IMR-90 (cell line): ENCODE results near the gene BCL7A. TPM values are rescaled to one million over a fixed set of nuclear protein-coding genes. Genes with fewer than 3 reads are reported as not detected.
A peak's percentile ranks its signal among the peaks of the same experiment; 100 is the strongest.

Experiments
- ATAC-seq: fragments of 200-7000 bp; cut with Tn5 transposase; 2 replicates; pipeline ENCODE4 v1.9.1; 2020; ENCODE audit warnings: low read depth, mild to moderate bottlenecking, moderate library complexity
- BruUV-seq: library from RNA; stranded (reverse); fragments of 400-500 nt; replicated peaks from 2 replicates; lab custom pipeline; 2021; lab: Mats Ljungman, UMichigan
- CTCF ChIA-PET: fragments of 300-600 bp; formaldehyde crosslinking; extraction: SDS; loops from one replicate; lab custom pipeline; 2021; ENCODE audit warnings: antibody characterized with exemption; lab: Yijun Ruan, JAX
- POLR2A ChIA-PET: fragments of 300-600 bp; sonication (Branson Sonifier 250); formaldehyde crosslinking; loops from one replicate; lab custom pipeline; 2022; ENCODE audit warnings: antibody characterized with exemption; ENCODE audit not compliant: unreplicated experiment; lab: Charles Lee
- DNase-seq: peaks from one replicate; pipeline ENCODE4 v3.0.0; 2013
- H2AFZ ChIP-seq: replicated peaks from 2 replicates; pipeline ENCODE3; 2013; ENCODE audit warnings: low read length, mild to moderate bottlenecking; ENCODE audit not compliant: poor library complexity
- H2AK5ac ChIP-seq: 2 replicates; pipeline ENCODE4 v1.6.1; 2013; ENCODE audit warnings: low read depth, low read length, inconsistent platforms
- H2AK9ac ChIP-seq: replicated peaks from 2 replicates; pipeline ENCODE3; 2013; ENCODE audit warnings: mild to moderate bottlenecking, low read depth, low read length, moderate library complexity; ENCODE audit not compliant: poor library complexity
- H2BK120ac ChIP-seq: 2 replicates; pipeline ENCODE4 v1.6.1; 2013; ENCODE audit warnings: low read depth, low read length, inconsistent platforms
- H2BK15ac ChIP-seq: 3 replicates; pipeline ENCODE4 v1.6.1; 2013; ENCODE audit warnings: low read depth, low read length, inconsistent platforms
- H2BK20ac ChIP-seq: 2 replicates; pipeline ENCODE4 v1.6.1; 2013; ENCODE audit warnings: low read depth, mild to moderate bottlenecking, inconsistent platforms, low read length, moderate library complexity
- H2BK5ac ChIP-seq: 2 replicates; pipeline ENCODE4 v1.6.1; 2013; ENCODE audit warnings: mild to moderate bottlenecking, low read depth, low read length, inconsistent platforms; ENCODE audit not compliant: poor library complexity, severe bottlenecking
- H3K14ac ChIP-seq: replicated peaks from 2 replicates; pipeline ENCODE4 v1.6.1; 2013; ENCODE audit warnings: low read depth, low read length, inconsistent platforms
- H3K18ac ChIP-seq: 2 replicates; pipeline ENCODE4 v1.6.1; 2013; ENCODE audit warnings: low read depth, low read length, control low read depth
- H3K23ac ChIP-seq: 2 replicates; pipeline ENCODE4 v1.6.1; 2013; ENCODE audit warnings: low read depth, low read length, inconsistent platforms
- H3K27ac ChIP-seq: 2 replicates; pipeline ENCODE4 v1.5.1; 2013; ENCODE audit warnings: mild to moderate bottlenecking, control low read depth, low read length; ENCODE audit not compliant: insufficient read depth
- H3K27me3 ChIP-seq: 2 replicates; pipeline ENCODE4 v1.6.1; 2013; ENCODE audit warnings: low read length; ENCODE audit not compliant: control insufficient read depth, insufficient read depth
- H3K36me3 ChIP-seq: 2 replicates; pipeline ENCODE4 v1.6.1; 2013; ENCODE audit warnings: low read length, mixed read lengths; ENCODE audit not compliant: control insufficient read depth, insufficient read depth
- H3K4ac ChIP-seq: 2 replicates; pipeline ENCODE4 v1.6.1; 2013; ENCODE audit warnings: low read depth, low read length, inconsistent platforms
- H3K4me1 ChIP-seq: 2 replicates; pipeline ENCODE4 v1.6.1; 2013; ENCODE audit warnings: low read length, mixed read lengths; ENCODE audit not compliant: control insufficient read depth, insufficient read depth
- H3K4me2 ChIP-seq: 2 replicates; pipeline ENCODE4 v1.6.1; 2013; ENCODE audit warnings: low read depth, mild to moderate bottlenecking, control low read depth, low read length, moderate library complexity
- H3K4me3 ChIP-seq: 2 replicates; pipeline ENCODE4 v1.5.1; 2013; ENCODE audit warnings: low read depth, mild to moderate bottlenecking, control low read depth, low read length, moderate library complexity; ENCODE audit not compliant: insufficient read depth
- H3K56ac ChIP-seq: 2 replicates; pipeline ENCODE4 v1.6.1; 2013; ENCODE audit warnings: low read length, inconsistent platforms; ENCODE audit not compliant: insufficient read depth; ENCODE audit errors: extremely low read depth
- H3K79me1 ChIP-seq, 2 experiments: 2 replicates each; pipeline ENCODE4 v1.6.1; 2013; ENCODE audit warnings: low read length in 2 of 2, inconsistent platforms in 1 of 2, low read depth in 1 of 2
- H3K9ac ChIP-seq: 2 replicates; pipeline ENCODE4 v1.6.1; 2013; ENCODE audit warnings: low read depth, low read length, control low read depth
- H3K9me1 ChIP-seq: 2 replicates; pipeline ENCODE4 v1.6.1; 2013; ENCODE audit warnings: low read length, inconsistent platforms; ENCODE audit not compliant: insufficient read depth
- H3K9me3 ChIP-seq: 2 replicates; pipeline ENCODE4 v1.6.1; 2013; ENCODE audit warnings: low read length; ENCODE audit not compliant: control insufficient read depth, insufficient read depth
- H4K20me1 ChIP-seq: 2 replicates; pipeline ENCODE4 v1.6.1; 2013; ENCODE audit warnings: low read length, inconsistent platforms; ENCODE audit not compliant: insufficient read depth
- H4K5ac ChIP-seq: 2 replicates; pipeline ENCODE4 v1.6.1; 2013; ENCODE audit warnings: mild to moderate bottlenecking, low read depth, low read length, control low read depth
- H4K8ac ChIP-seq, 2 experiments: 2 replicates each; pipeline ENCODE4 v1.6.1; 2013; ENCODE audit warnings: low read depth in 2 of 2, low read length in 2 of 2, control low read depth in 1 of 2, inconsistent platforms in 1 of 2
- H4K91ac ChIP-seq: 2 replicates; pipeline ENCODE4 v1.6.1; 2013; ENCODE audit warnings: low read depth, low read length, inconsistent platforms; ENCODE audit not compliant: insufficient read depth
- BHLHE40 ChIP-seq: fragments of 150-350 bp; IDR thresholded peaks from 2 replicates; pipeline ENCODE4 v1.6.1; 2016; ENCODE audit warnings: mild to moderate bottlenecking, low read depth, low read length
- CEBPB ChIP-seq: IDR thresholded peaks from 2 replicates; pipeline ENCODE4 v1.6.1; 2012; ENCODE audit warnings: low read depth, low read length, improper control_type of control experiment
- CHD1 ChIP-seq: IDR thresholded peaks from 2 replicates; pipeline ENCODE4 v1.6.1; 2012; ENCODE audit warnings: low read depth, low read length, improper control_type of control experiment
- FOS ChIP-seq: fragments of 150-350 bp; IDR thresholded peaks from 2 replicates; pipeline ENCODE4 v1.6.1; 2016; ENCODE audit warnings: low read depth, low read length
- MAFK ChIP-seq: IDR thresholded peaks from 2 replicates; pipeline ENCODE4 v1.6.1; 2012; ENCODE audit warnings: low read depth, low read length, improper control_type of control experiment
- MAZ ChIP-seq: IDR thresholded peaks from 2 replicates; pipeline ENCODE4 v1.6.1; 2012; ENCODE audit warnings: low read depth, mild to moderate bottlenecking, low read length, improper control_type of control experiment, moderate library complexity, borderline replicate concordance
- NFE2L2 ChIP-seq: fragments of 150-350 bp; IDR thresholded peaks from 2 replicates; pipeline ENCODE4 v1.6.1; 2016; ENCODE audit warnings: low read depth, mild to moderate bottlenecking, low read length
- POLR2A ChIP-seq: IDR thresholded peaks from 2 replicates; pipeline ENCODE4 v1.6.1; 2012; ENCODE audit warnings: mild to moderate bottlenecking, low read depth, low read length
- RAD21 ChIP-seq: IDR thresholded peaks from 2 replicates; pipeline ENCODE4 v1.6.1; 2012; ENCODE audit warnings: low read length, improper control_type of control experiment
- RCOR1 ChIP-seq: IDR thresholded peaks from 2 replicates; pipeline ENCODE4 v1.6.1; 2012; ENCODE audit warnings: mild to moderate bottlenecking, low read length, improper control_type of control experiment; ENCODE audit not compliant: insufficient replicate concordance
- RFX5 ChIP-seq: IDR thresholded peaks from 2 replicates; pipeline ENCODE4 v1.8.0; 2012; ENCODE audit warnings: low read depth, mild to moderate bottlenecking, low read length, moderate library complexity
- SMC3 ChIP-seq: fragments of 150-350 bp; IDR thresholded peaks from 2 replicates; pipeline ENCODE4 v1.6.1; 2016; ENCODE audit warnings: low read depth, mild to moderate bottlenecking, antibody characterized with exemption, low read length, moderate library complexity
- WGBS, 2 experiments: methylation state at CpG; one replicate each; pipeline versions ENCODE4 v1.1.5 to v1.1.7; 2013; ENCODE audit warnings: missing lambda C conversion rate in 2 of 2; ENCODE audit not compliant: insufficient read length in 1 of 2; ENCODE audit errors: extremely low coverage in 2 of 2; 5-methylcytosine and 5-hydroxymethylcytosine counted together
- dilution Hi-C: fragments of 300-500 bp; cut with HindIII; formaldehyde crosslinking; loops from one replicate; pipeline ENCODE4 v1.14.3; 2018; ENCODE audit warnings: low sequenced_read_pairs; ENCODE audit not compliant: unreplicated experiment
- in situ Hi-C: fragments of 300-500 bp; cut with MboI; formaldehyde crosslinking; loops from 3 replicates; pipeline ENCODE4 v1.14.3; 2019; ENCODE audit warnings: low sequenced_read_pairs, inconsistent platforms, mixed read lengths
- intact Hi-C: fragments of 100-400 bp; cut with micrococcal nuclease; formaldehyde crosslinking; loops from 2 replicates; pipeline ENCODE4 v1.10.0; 2022
- polyA plus RNA-seq, 3 experiments: library from polyadenylated mRNA; depleted of rRNA; stranded (reverse); fragments of >200 nt; gene quantifications; 2 replicates each; pipeline ENCODE4 v1.2.3, GENCODE V29; 2012; ENCODE audit warnings: low replicate concordance in 1 of 3
- total RNA-seq: library from RNA; depleted of rRNA; stranded (reverse); fragments of >200 nt; gene quantifications from 2 replicates; pipeline ENCODE4 v1.2.3, GENCODE V29; 2012
- TF ChIP-seq, protein P1 (sequence below): fragments of 150-350 bp; IDR thresholded peaks from 2 replicates; pipeline ENCODE4 v1.6.1; 2016; ENCODE audit warnings: low read depth, mild to moderate bottlenecking, low read length, moderate library complexity, borderline replicate concordance
- TF ChIP-seq, protein P2 (sequence below): conservative IDR thresholded peaks from 2 replicates; pipeline ENCODE4 v1.5.1; 2012; ENCODE audit warnings: mild to moderate bottlenecking, low read depth, low read length, improper control_type of control experiment
- TF ChIP-seq, protein P3 (sequence below): fragments of 150-350 bp; IDR thresholded peaks from 2 replicates; pipeline ENCODE4 v1.6.1; 2017; ENCODE audit warnings: mild to moderate bottlenecking, antibody characterized with exemption, low read length, low read depth

Gene BCL7A
- total and polyA plus RNA-seq, 2 of the 4 experiments (the other 2 are of a cell fraction) = 5.6 to 7.9 TPM

DNA sequence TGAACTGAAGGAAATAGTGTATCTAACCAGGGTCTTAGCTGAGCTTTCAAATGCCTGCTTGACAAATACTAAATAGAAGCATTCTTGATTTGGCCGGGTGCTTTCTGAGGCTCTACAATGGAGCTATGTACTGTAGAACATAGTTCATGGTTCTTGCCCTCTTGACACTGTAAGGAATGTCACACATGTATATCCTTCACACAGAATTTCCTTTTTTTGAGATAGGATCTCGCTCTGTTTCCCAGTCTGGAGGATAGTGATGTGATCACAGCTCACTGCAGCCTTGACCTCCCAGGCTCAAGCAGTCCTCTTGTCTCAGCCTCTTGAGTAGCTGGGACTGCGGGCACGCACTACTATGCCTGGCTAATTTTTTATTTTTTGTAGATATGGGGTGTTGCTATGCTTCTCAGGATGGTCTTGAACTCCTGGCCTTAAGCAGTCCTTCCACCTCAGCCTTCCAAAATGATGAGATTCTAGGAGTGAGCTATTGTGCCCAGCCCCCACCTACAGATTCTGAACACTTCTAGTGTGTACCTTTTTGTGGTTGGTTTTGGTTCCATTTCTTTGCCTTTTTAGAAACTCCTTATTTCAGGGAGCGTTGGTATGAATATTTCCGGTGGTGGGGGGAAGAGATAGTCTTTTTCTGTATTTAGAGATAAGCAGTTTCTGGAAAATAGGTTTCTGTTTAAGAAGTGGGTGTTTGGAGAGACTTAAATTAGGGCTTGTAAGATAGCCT is 61.1 kb downstream of the BCL7A start:
- no peak for TF ChIP-seq CEBPB
- TF ChIP-seq RCOR1 = no peak
- TF ChIP-seq MAFK = no peak
- no peak for TF ChIP-seq MAZ
- TF ChIP-seq, protein P1, sequence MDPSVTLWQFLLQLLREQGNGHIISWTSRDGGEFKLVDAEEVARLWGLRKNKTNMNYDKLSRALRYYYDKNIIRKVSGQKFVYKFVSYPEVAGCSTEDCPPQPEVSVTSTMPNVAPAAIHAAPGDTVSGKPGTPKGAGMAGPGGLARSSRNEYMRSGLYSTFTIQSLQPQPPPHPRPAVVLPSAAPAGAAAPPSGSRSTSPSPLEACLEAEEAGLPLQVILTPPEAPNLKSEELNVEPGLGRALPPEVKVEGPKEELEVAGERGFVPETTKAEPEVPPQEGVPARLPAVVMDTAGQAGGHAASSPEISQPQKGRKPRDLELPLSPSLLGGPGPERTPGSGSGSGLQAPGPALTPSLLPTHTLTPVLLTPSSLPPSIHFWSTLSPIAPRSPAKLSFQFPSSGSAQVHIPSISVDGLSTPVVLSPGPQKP = no peak
- TF ChIP-seq NFE2L2 = no peak
- TF ChIP-seq FOS = no peak
- no peak for TF ChIP-seq RFX5
- TF ChIP-seq RAD21 = no peak
- TF ChIP-seq SMC3 = no peak
- no peak for TF ChIP-seq POLR2A
- TF ChIP-seq CHD1 = no peak
- no peak for TF ChIP-seq BHLHE40
- TF ChIP-seq, protein P2, sequence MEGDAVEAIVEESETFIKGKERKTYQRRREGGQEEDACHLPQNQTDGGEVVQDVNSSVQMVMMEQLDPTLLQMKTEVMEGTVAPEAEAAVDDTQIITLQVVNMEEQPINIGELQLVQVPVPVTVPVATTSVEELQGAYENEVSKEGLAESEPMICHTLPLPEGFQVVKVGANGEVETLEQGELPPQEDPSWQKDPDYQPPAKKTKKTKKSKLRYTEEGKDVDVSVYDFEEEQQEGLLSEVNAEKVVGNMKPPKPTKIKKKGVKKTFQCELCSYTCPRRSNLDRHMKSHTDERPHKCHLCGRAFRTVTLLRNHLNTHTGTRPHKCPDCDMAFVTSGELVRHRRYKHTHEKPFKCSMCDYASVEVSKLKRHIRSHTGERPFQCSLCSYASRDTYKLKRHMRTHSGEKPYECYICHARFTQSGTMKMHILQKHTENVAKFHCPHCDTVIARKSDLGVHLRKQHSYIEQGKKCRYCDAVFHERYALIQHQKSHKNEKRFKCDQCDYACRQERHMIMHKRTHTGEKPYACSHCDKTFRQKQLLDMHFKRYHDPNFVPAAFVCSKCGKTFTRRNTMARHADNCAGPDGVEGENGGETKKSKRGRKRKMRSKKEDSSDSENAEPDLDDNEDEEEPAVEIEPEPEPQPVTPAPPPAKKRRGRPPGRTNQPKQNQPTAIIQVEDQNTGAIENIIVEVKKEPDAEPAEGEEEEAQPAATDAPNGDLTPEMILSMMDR = no peak
- TF ChIP-seq, protein P3, sequence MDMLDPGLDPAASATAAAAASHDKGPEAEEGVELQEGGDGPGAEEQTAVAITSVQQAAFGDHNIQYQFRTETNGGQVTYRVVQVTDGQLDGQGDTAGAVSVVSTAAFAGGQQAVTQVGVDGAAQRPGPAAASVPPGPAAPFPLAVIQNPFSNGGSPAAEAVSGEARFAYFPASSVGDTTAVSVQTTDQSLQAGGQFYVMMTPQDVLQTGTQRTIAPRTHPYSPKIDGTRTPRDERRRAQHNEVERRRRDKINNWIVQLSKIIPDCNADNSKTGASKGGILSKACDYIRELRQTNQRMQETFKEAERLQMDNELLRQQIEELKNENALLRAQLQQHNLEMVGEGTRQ = no peak
- intact Hi-C loops = no loop called here
- Histone ChIP-seq H3K9me3 (no peaks in the 10 kb centered on the region), H3K27ac (no peak overlapping the region), H2BK20ac (no peak overlapping the region), H3K4me2 (no peak overlapping the region; the same call in 1 of the 2 replicates), H4K8ac (no peak overlapping the region; a peak in 1 of 4 replicates), H2BK5ac (no peak overlapping the region), H4K91ac (no peak overlapping the region), H3K36me3 (peaks cover 27% of the 10 kb centered on the region), H3K4me3 (no peak overlapping the region), H2AK5ac (no peak overlapping the region), H2BK120ac (no peak overlapping the region), H3K9ac (no peak overlapping the region), H3K27me3 (no peaks in the 10 kb centered on the region), H3K79me1 (peaks cover 18 to 77% of the 10 kb centered on the region in 2 experiments; a peak in 3 of 4 replicates), H3K56ac (no peak overlapping the region), H3K14ac (no peak overlapping the region; the same call in 1 of the 2 replicates), H2BK15ac (peak overlapping the region; percentile 39; the same call in 1 of the 3 replicates), H3K18ac (no peak overlapping the region), H3K9me1 (0 out of 2 replicates have a peak, but pooled peaks cover 20% of the 10 kb centered on the region), H4K20me1 (peaks cover 63% of the 10 kb centered on the region), H4K5ac (no peak overlapping the region), H3K4me1 (peaks cover 11% of the 10 kb centered on the region), H3K23ac (peak overlapping the region; percentile 67; the same call in 1 of the 2 replicates), H2AK9ac (no peak overlapping the region), H3K4ac (peak overlapping the region; percentile 16; the same call in 1 of the 2 replicates), H2AFZ (no peak overlapping the region)
- ChIA-PET CTCF (no interaction called here), POLR2A (no interaction called here)
- ATAC-seq (no peak), DNase-seq (no peak)
- no TSS peak for BruUV-seq
- in situ Hi-C loops = no loop called here
- WGBS, 2 experiments = no CpG with 5 or more reads among the region's 6 CpGs
- dilution Hi-C loops = no loop called here
